Prostate gland (tissue), 2 donors: ENCODE data around the gene DFFA.

Experiments
- CTCF ChIP-seq, 4 experiments: fragments of 200-600 bp in 2 of 4; fragments of 450-650 bp in 2 of 4; sonication (generic) in 2 of 4; IDR thresholded peaks; 1 replicate in 3 of 4; 2 replicates in 1 of 4; pipeline ENCODE4 v1.5.1; 2016 to 2019; ENCODE audit warnings: antibody characterized with exemption in 4 of 4, mild to moderate bottlenecking in 2 of 4, moderate library complexity in 2 of 4
- POLR2A ChIP-seq: fragments of 450-650 bp; IDR thresholded peaks from one replicate; pipeline ENCODE4 v1.6.1; 2016; ENCODE audit warnings: antibody characterized with exemption, mild to moderate bottlenecking
- POLR2AphosphoS5 ChIP-seq: sonication (generic); formaldehyde crosslinking; IDR thresholded peaks from one replicate; pipeline ENCODE4 v1.6.1; 2017; ENCODE audit warnings: antibody characterized with exemption

GRCh38 chr1:10415211-10415930 is 57.0 kb downstream of the DFFA start:
- TF ChIP-seq POLR2A (no peak), CTCF (IDR thresholded peaks at IDR 0.05) (no peak), POLR2AphosphoS5 (no peak)
